ENCODE results near the gene PTGES. TPM values are rescaled to one million over a fixed set of nuclear protein-coding genes. Genes with fewer than 3 reads are reported as not detected.

PTGES gene
- total RNA-seq, result 1.1 and 2.1 TPM in 2 replicates

DNA sequence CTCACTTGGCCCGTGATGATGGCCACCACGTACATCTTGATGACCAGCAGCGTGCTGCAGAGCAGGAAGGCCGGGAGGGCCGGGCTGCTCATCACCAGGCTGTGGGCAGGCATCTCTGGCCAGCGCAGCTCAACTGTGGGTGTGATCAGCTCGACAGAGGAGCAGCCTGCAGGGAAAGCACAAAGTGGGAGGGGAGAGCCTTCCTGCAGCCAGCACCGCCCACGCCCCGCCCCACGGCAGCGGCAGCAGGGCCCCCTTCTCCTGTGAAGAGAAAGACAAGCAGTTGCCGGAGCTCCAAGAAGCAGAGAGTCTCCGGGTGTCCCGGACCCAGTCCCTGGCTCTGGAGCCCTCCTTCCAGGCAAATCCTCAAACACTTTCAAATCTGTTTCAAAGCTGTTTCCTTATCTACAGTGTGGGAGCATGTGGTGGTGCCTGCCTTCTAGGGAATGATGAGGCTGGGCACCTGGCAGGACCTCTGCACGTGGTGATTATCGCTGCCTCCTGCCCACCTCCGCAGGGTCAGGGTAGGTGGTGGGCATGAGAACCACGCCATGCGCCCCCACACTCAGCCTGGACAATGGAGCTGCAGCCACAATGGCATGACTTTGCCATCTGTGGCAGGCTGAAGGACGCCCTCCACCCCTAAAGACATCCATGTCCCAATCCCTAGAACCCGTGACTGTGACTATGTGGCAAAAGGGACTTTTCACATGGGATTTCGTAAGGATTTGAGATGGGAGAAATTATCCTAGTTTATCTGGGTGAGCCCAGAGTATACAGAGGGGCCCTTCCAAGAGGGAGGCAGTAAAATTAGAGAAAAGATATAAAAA, at the start of gene PTGES:
Gene PTGES (minus strand): TSS at position 143 of the 830 bp plus-strand sequence. CDS start 30 bp downstream, at position 113.

Other genes starting within 250 kb of the PTGES start
- gene C9orf50, start 131.9 kb downstream of the PTGES start, total RNA-seq, result not detected in 2 replicates
- gene NTMT1, start 126.9 kb downstream of the PTGES start, total RNA-seq, result 27.9 and 30.7 TPM in 2 replicates
- 20.1 and 20.6 TPM in 2 replicates for gene ASB6, start 110.9 kb downstream of the PTGES start, total RNA-seq
- gene PRRX2, start 87.4 kb downstream of the PTGES start, total RNA-seq, result 2.2 and 8.3 TPM in 2 replicates
- gene TOR1B, start 50.1 kb upstream of the PTGES start, total RNA-seq, result 20.0 and 34.0 TPM in 2 replicates
- gene TOR1A, start 71.1 kb upstream of the PTGES start, total RNA-seq, result 37.7 and 57.2 TPM in 2 replicates
- gene C9orf78, start 82.2 kb upstream of the PTGES start, total RNA-seq, result 22.4 and 31.4 TPM in 2 replicates
- 9.4 and 14.3 TPM in 2 replicates for gene USP20, start 82.4 kb upstream of the PTGES start, total RNA-seq